Thyroid gland (tissue), 4 donors: ENCODE results near the gene TOM1.

Source experiments
- CTCF ChIP-seq, 6 experiments: fragments of 200-600 bp in 3 of 6; fragments of 450-650 bp in 3 of 6; sonication (generic) in 3 of 6; IDR thresholded peaks; one replicate each; pipeline ENCODE4 v1.5.1; 2016 to 2019; ENCODE audit warnings: antibody characterized with exemption in 6 of 6, mild to moderate bottlenecking in 2 of 6, inconsistent platforms in 1 of 6, moderate library complexity in 1 of 6
- POLR2A ChIP-seq, 2 donors: fragments of 450-650 bp; IDR thresholded peaks; one replicate each; pipeline ENCODE4 v1.6.1; 2017; ENCODE audit warnings: antibody characterized with exemption in 2 of 2, mild to moderate bottlenecking in 2 of 2, moderate library complexity in 1 of 2

- no peak for TF ChIP-seq CTCF (IDR thresholded peaks at IDR 0.05)
- TF ChIP-seq POLR2A (IDR thresholded peaks at IDR 0.05): no peak
Observed at GRCh38 chr22:35322893-35323292, 23.2 kb downstream of the TOM1 start.
